A549 (cell line): Measurements from ENCODE around the gene SYNPR. TPM values are rescaled to one million over a fixed set of nuclear protein-coding genes. Genes with fewer than 3 reads are reported as not detected.

Source experiments
- ATAC-seq, 2 experiments: fragments of 200-7000 bp in 1 of 2; fragments of >200 bp in 1 of 2; cut with Nextera tagmentation in 1 of 2; cut with Tn5 transposase in 1 of 2; 3 replicates each; pipeline versions ENCODE4 v1.8.0 to v1.9.1; 2018 to 2020; ENCODE audit warnings: mild to moderate bottlenecking in 1 of 2, moderate library complexity in 1 of 2
- CTCF ChIA-PET: fragments of 300-600 bp; sonication (Branson Sonifier 250); formaldehyde crosslinking; extraction: SDS; loops from one replicate; lab custom pipeline; 2021; ENCODE audit warnings: antibody characterized with exemption, inconsistent platforms; lab: Yijun Ruan, JAX
- POLR2A ChIA-PET: fragments of 350-600 bp; formaldehyde crosslinking; extraction: SDS; loops from one replicate; lab custom pipeline; 2021; ENCODE audit warnings: antibody characterized with exemption, inconsistent platforms; lab: Yijun Ruan, JAX
- DNase-seq, 2 experiments: peaks; one replicate each; pipeline versions ENCODE4 v3.0.0 to v3.0.0-alpha.2; 2011 to 2016; ENCODE audit warnings: low read depth in 1 of 2, low spot score in 1 of 2
- FAIRE-seq: peaks from 2 replicates; lab custom pipeline; 2011; peaks lifted over from hg19 to GRCh38; lab: Jason Lieb, UNC
- H3K27ac ChIP-seq, 2 experiments: fragments of >200 bp; sonication (Bioruptor Twin); formaldehyde crosslinking; 3 replicates each; pipeline ENCODE4 v1.5.1; 2016 to 2017
- H3K4me1 ChIP-seq: fragments of >200 bp; sonication (Bioruptor Twin); formaldehyde crosslinking; 3 replicates; pipeline ENCODE4 v1.6.1; 2016
- H3K4me2 ChIP-seq: fragments of >200 bp; sonication (Bioruptor Twin); formaldehyde crosslinking; 3 replicates; pipeline ENCODE4 v1.6.1; 2016
- H3K4me3 ChIP-seq: fragments of >200 bp; sonication (Bioruptor Twin); formaldehyde crosslinking; 3 replicates; pipeline ENCODE4 v1.5.1; 2016
- H3K9me3 ChIP-seq: fragments of >200 bp; sonication (Bioruptor Twin); formaldehyde crosslinking; 3 replicates; pipeline ENCODE4 v1.6.1; 2016
- BCL3 ChIP-seq: fragments of >200 bp; sonication (Bioruptor Twin); formaldehyde crosslinking; IDR thresholded peaks from 3 replicates; pipeline ENCODE4 v1.6.1; 2016
- CBX8 ChIP-seq: fragments of 200-600 bp; sonication (generic); IDR thresholded peaks from 2 replicates; pipeline ENCODE4 v1.6.1; 2016
- CEBPB ChIP-seq, 2 experiments: fragments of >200 bp in 1 of 2; sonication (Bioruptor Twin) in 1 of 2; formaldehyde crosslinking in 1 of 2; IDR thresholded peaks; 2 replicates each; pipeline ENCODE4 v1.6.1; 2012 to 2016
- ESRRA ChIP-seq: fragments of 150-350 bp; IDR thresholded peaks from 2 replicates; pipeline ENCODE4 v1.6.1; 2014; ENCODE audit warnings: mild to moderate bottlenecking, low read length, borderline replicate concordance
- FOSL2 ChIP-seq, 2 experiments: fragments of 450-650 bp in 1 of 2; fragments of >200 bp in 1 of 2; sonication (Bioruptor Twin) in 1 of 2; formaldehyde crosslinking; IDR thresholded peaks; 2 replicates each; pipeline versions ENCODE4 v1.5.0 to v1.6.1; 2016 to 2020; ENCODE audit warnings: mild to moderate bottlenecking in 1 of 2, moderate library complexity in 1 of 2
- FOXS1 ChIP-seq: fragments of 250-450 bp; sonication (Bioruptor Pico); IDR thresholded peaks from 2 replicates; pipeline ENCODE4 v1.5.0; 2020; ENCODE audit warnings: mild to moderate bottlenecking, moderate library complexity
- HDAC2 ChIP-seq: fragments of 200-600 bp; sonication (generic); IDR thresholded peaks from 2 replicates; pipeline ENCODE4 v1.6.1; 2016
- HEYL ChIP-seq: fragments of 250-450 bp; sonication (Bioruptor Pico); IDR thresholded peaks from 2 replicates; pipeline ENCODE4 v1.8.0; 2021; ENCODE audit warnings: mild to moderate bottlenecking, moderate library complexity
- JUN ChIP-seq, 2 experiments: fragments of >200 bp; sonication (Bioruptor Twin); formaldehyde crosslinking; IDR thresholded peaks; 2 replicates in 1 of 2; 3 replicates in 1 of 2; pipeline ENCODE4 v1.6.1; 2016 to 2017
- KDM1A ChIP-seq: fragments of 200-600 bp; sonication (generic); IDR thresholded peaks from 2 replicates; pipeline ENCODE4 v1.6.1; 2016; ENCODE audit warnings: low read depth, mild to moderate bottlenecking
- KDM5A ChIP-seq: fragments of 200-600 bp; sonication (generic); IDR thresholded peaks from 2 replicates; pipeline ENCODE4 v1.6.1; 2016; ENCODE audit warnings: antibody characterized with exemption, mild to moderate bottlenecking
- MAFK ChIP-seq: fragments of 450-650 bp; IDR thresholded peaks from 2 replicates; pipeline ENCODE4 v1.6.1; 2014; ENCODE audit not compliant: partially characterized antibody
- MYC ChIP-seq: IDR thresholded peaks from 2 replicates; pipeline ENCODE4 v1.6.1; 2012; ENCODE audit warnings: mild to moderate bottlenecking, inconsistent platforms, low read length, improper control_type of control experiment, borderline replicate concordance
- NPAS2 ChIP-seq: fragments of 250-450 bp; sonication (Bioruptor Pico); IDR thresholded peaks from 2 replicates; pipeline ENCODE4 v1.8.0; 2022; ENCODE audit warnings: mild to moderate bottlenecking, moderate library complexity, borderline replicate concordance
- NR3C1 ChIP-seq: fragments of >200 bp; sonication (Bioruptor Twin); formaldehyde crosslinking; IDR thresholded peaks from 3 replicates; pipeline ENCODE4 v1.6.1; 2017
- PHF8 ChIP-seq: fragments of 200-600 bp; sonication (generic); IDR thresholded peaks from 2 replicates; pipeline ENCODE4 v1.6.1; 2016; ENCODE audit warnings: low read depth, mild to moderate bottlenecking, antibody characterized with exemption, moderate library complexity, borderline replicate concordance
- POLR2A ChIP-seq: IDR thresholded peaks from 2 replicates; pipeline ENCODE4 v1.6.1; 2012; ENCODE audit warnings: mild to moderate bottlenecking, low read length
- RAD21 ChIP-seq, 2 experiments: fragments of >200 bp in 1 of 2; sonication (Bioruptor Twin) in 1 of 2; formaldehyde crosslinking in 1 of 2; IDR thresholded peaks in 1 of 2; conservative IDR thresholded peaks in 1 of 2; 2 replicates in 1 of 2; 3 replicates in 1 of 2; pipeline ENCODE4 v1.6.1; 2012 to 2018; ENCODE audit warnings: inconsistent platforms in 1 of 2
- REST ChIP-seq: fragments of 200-600 bp; sonication (generic); IDR thresholded peaks from 2 replicates; pipeline ENCODE4 v1.6.1; 2016; ENCODE audit warnings: antibody characterized with exemption, mild to moderate bottlenecking, moderate library complexity
- RFX5 ChIP-seq: fragments of 450-650 bp; IDR thresholded peaks from 2 replicates; pipeline ENCODE4 v1.7.1; 2014; ENCODE audit warnings: antibody characterized with exemption, mild to moderate bottlenecking, moderate library complexity
- TFCP2L1 ChIP-seq: fragments of 250-450 bp; sonication (Bioruptor Pico); IDR thresholded peaks from 2 replicates; pipeline ENCODE4 v1.5.0; 2021; ENCODE audit warnings: mild to moderate bottlenecking
- ZC3H11A ChIP-seq: fragments of 450-650 bp; IDR thresholded peaks from 2 replicates; pipeline ENCODE4 v1.6.1; 2014; ENCODE audit warnings: antibody characterized with exemption, mild to moderate bottlenecking
- ZFP36 ChIP-seq: fragments of 450-650 bp; IDR thresholded peaks from 2 replicates; pipeline ENCODE4 v1.6.1; 2014; ENCODE audit warnings: borderline replicate concordance; ENCODE audit not compliant: partially characterized antibody
- WGBS: methylation state at CpG from one replicate; pipeline ENCODE4 v1.1.6; 2017; ENCODE audit errors: missing lambda C conversion rate; 5-methylcytosine and 5-hydroxymethylcytosine counted together
- polyA plus RNA-seq, 4 experiments: library from polyadenylated mRNA; depleted of rRNA in 3 of 4; stranded (reverse); fragments of >200 nt; fragmentation: RNase III in 1 of 4; extraction: RNeasy Plus Mini Kit Qiagen cat#74134 plus additional on column Dnase treatment in 1 of 4; gene quantifications; 2 replicates in 3 of 4; 3 replicates in 1 of 4; pipeline ENCODE4 v1.2.3, GENCODE V29; 2011 to 2017

SYNPR gene
- polyA plus RNA-seq, 2 of the 4 experiments (the other 2 are of a cell fraction) = not detected

GRCh38 chr3:63386568-63386967 lies 108.5 kb downstream of the SYNPR start:
- Histone ChIP-seq H3K4me2 (no peak overlapping the region), H3K4me1 (no peaks in the 10 kb centered on the region), H3K9me3 (no peaks in the 10 kb centered on the region), H3K27ac (no peak overlapping the region), H3K4me3 (no peak overlapping the region)
- CTCF ChIA-PET = no interaction called here
- DNase-seq (no peak), FAIRE-seq (no peak), ATAC-seq (no peak; a peak in 1 of 6 replicates)
- TF ChIP-seq RAD21 (conservative IDR thresholded peaks at IDR 0.05 in 1 of 2, IDR thresholded peaks at IDR 0.05 in 1 of 2) (no peak), MYC (no peak), NR3C1 (no peak), KDM5A (no peak), KDM1A (no peak), HEYL (CRISPR knock-in tag) (no peak), MAFK (no peak), HDAC2 (no peak), BCL3 (no peak), ESRRA (no peak), NPAS2 (CRISPR knock-in tag) (no peak), FOXS1 (CRISPR knock-in tag) (no peak), RFX5 (no peak), CBX8 (no peak), POLR2A (no peak), ZFP36 (no peak), REST (no peak), PHF8 (no peak), CEBPB (IDR thresholded peaks at IDR 0.05) (no peak)
- POLR2A ChIA-PET = no interaction called here
- 0% methylated on average over 1 of the region's 4 CpGs for WGBS

GRCh38 chr3:63387568-63387967 lies 109.5 kb downstream of the SYNPR start:
- FAIRE-seq = no peak
- no peak overlapping the region for H3K4me2 ChIP-seq
- WGBS = 4% methylated on average over 3 of the region's 3 CpGs
- no peak for DNase-seq
- no peak for ATAC-seq
- H3K4me1 ChIP-seq = no peaks in the 10 kb centered on the region
- TF ChIP-seq RFX5 = no peak
- TF ChIP-seq FOSL2 (IDR thresholded peaks at IDR 0.05) = no peak
- TF ChIP-seq FOSL2 (CRISPR knock-in tag; IDR thresholded peaks at IDR 0.05) = no peak
- no peak for TF ChIP-seq ESRRA
- TF ChIP-seq ZC3H11A = no peak
- TF ChIP-seq TFCP2L1 (CRISPR knock-in tag) = no peak
- no peak for TF ChIP-seq KDM5A
- TF ChIP-seq JUN (IDR thresholded peaks at IDR 0.05) = no peak
- H3K4me3 ChIP-seq = no peak overlapping the region
- POLR2A ChIA-PET = interaction anchor here (0.7 kb wide), 1 partner anchor 147 kb away, joined by 5 read pairs; no protein-coding TSS in a partner anchor
- CTCF ChIA-PET = interaction anchor here (0.7 kb wide), 1 partner anchor 838 kb away, joined by 3 read pairs; the partner anchor contains the start of gene PRICKLE2
- no peaks in the 10 kb centered on the region for H3K9me3 ChIP-seq
- no peak overlapping the region for H3K27ac ChIP-seq
